ENCODE results near the gene KLC1. TPM values are rescaled to one million over a fixed set of nuclear protein-coding genes. Genes with fewer than 3 reads are reported as not detected.
"Not testable (repeated sequence)": the region's sequence is repeated elsewhere in the genome, so short reads cannot be mapped to it uniquely, and the experiment has no call there.

KLC1 gene
- total RNA-seq, 2 donors from 2014 or later = 170 to 178 TPM

GRCh38 chr14:103651585-103651984 lies 22.6 kb downstream of the KLC1 start:
- Mint-ChIP-seq H3K9me3 (no peaks in the 10 kb centered on the region), H3K27ac (no peak overlapping the region), H3K4me1 (no peaks in the 10 kb centered on the region), H3K36me3 (ENCODE audit: low read depth) (peaks cover 18% of the 10 kb centered on the region), H3K4me3 (no peak overlapping the region), H3K27me3 (ENCODE audit: insufficient read depth) (no peaks in the 10 kb centered on the region)
- no peak for DNase-seq
- no peaks in the 10 kb centered on the region for H3K9me3 ChIP-seq (ENCODE audit: control insufficient read depth, low read length)
- H3K36me3 ChIP-seq (ENCODE audit: control insufficient read depth, insufficient read depth, low read length) = peaks cover 38% of the 10 kb centered on the region
- H3K4me3 ChIP-seq (ENCODE audit: low read length) = no peak overlapping the region
- H3K27ac ChIP-seq (ENCODE audit: low read depth, low read length) = peak overlapping the region; percentile 24
- H3K9ac ChIP-seq (ENCODE audit: extremely low read depth, low read length, poor library complexity, severe bottlenecking) = no peak overlapping the region
- no peaks in the 10 kb centered on the region for H3K4me1 ChIP-seq (ENCODE audit: control insufficient read depth, insufficient read depth, low read length)
- 95 to 96% methylated on average over 4 to 7 of the region's 7 CpGs for WGBS, 2 experiments (ENCODE audit: insufficient coverage in 1 of 2, insufficient read length in 1 of 2)
- H3K27me3 ChIP-seq (ENCODE audit: control insufficient read depth, insufficient read depth, low read length, poor library complexity, severe bottlenecking) = no peaks in the 10 kb centered on the region
- TF ChIP-seq CTCF (conservative IDR thresholded peaks at IDR 0.05) = no peak

- no peak overlapping the region for H3K27ac ChIP-seq (ENCODE audit: low read depth, low read length)
- Mint-ChIP-seq H3K36me3 (ENCODE audit: low read depth) (peaks cover 29% of the 10 kb centered on the region), H3K4me3 (no peak overlapping the region), H3K27ac (peak overlapping the region; percentile 8), H3K4me1 (no peaks in the 10 kb centered on the region), H3K27me3 (ENCODE audit: insufficient read depth) (no peaks in the 10 kb centered on the region), H3K9me3 (no peaks in the 10 kb centered on the region)
- no peaks in the 10 kb centered on the region for H3K4me1 ChIP-seq (ENCODE audit: control insufficient read depth, insufficient read depth, low read length)
- H3K4me3 ChIP-seq (ENCODE audit: low read length) = no peak overlapping the region
- no peak for TF ChIP-seq CTCF (conservative IDR thresholded peaks at IDR 0.05)
- WGBS, 2 experiments (ENCODE audit: insufficient coverage in 1 of 2, insufficient read length in 1 of 2) = 96 to 99% methylated on average over 3 of the region's 3 CpGs
- H3K27me3 ChIP-seq (ENCODE audit: control insufficient read depth, insufficient read depth, low read length, poor library complexity, severe bottlenecking) = no peaks in the 10 kb centered on the region
- peaks cover 50% of the 10 kb centered on the region for H3K36me3 ChIP-seq (ENCODE audit: control insufficient read depth, insufficient read depth, low read length)
- no peak overlapping the region for H3K9ac ChIP-seq (ENCODE audit: extremely low read depth, low read length, poor library complexity, severe bottlenecking)
- no peak for DNase-seq
- H3K9me3 ChIP-seq (ENCODE audit: control insufficient read depth, low read length) = no peaks in the 10 kb centered on the region
Observed at GRCh38 chr14:103652806-103653205, 23.8 kb downstream of the KLC1 start.

- 90 to 93% methylated on average over 8 to 10 of the region's 10 CpGs for WGBS, 2 experiments (ENCODE audit: insufficient coverage in 1 of 2, insufficient read length in 1 of 2)
- not testable (repeated sequence) for H3K9me3 ChIP-seq (ENCODE audit: control insufficient read depth, low read length); H3K4me1 ChIP-seq (ENCODE audit: control insufficient read depth, insufficient read depth, low read length); DNase-seq; H3K27ac Mint-ChIP-seq; H3K27me3 ChIP-seq (ENCODE audit: control insufficient read depth, insufficient read depth, low read length, poor library complexity, severe bottlenecking); H3K4me3 ChIP-seq (ENCODE audit: low read length); H3K9me3 Mint-ChIP-seq; H3K4me3 Mint-ChIP-seq; H3K9ac ChIP-seq (ENCODE audit: extremely low read depth, low read length, poor library complexity, severe bottlenecking); H3K27me3 Mint-ChIP-seq (ENCODE audit: insufficient read depth); H3K4me1 Mint-ChIP-seq
- H3K36me3 Mint-ChIP-seq (ENCODE audit: low read depth) = peaks cover 33% of the 10 kb centered on the region
- peak overlapping the region; percentile 22 for H3K27ac ChIP-seq (ENCODE audit: low read depth, low read length)
- H3K36me3 ChIP-seq (ENCODE audit: control insufficient read depth, insufficient read depth, low read length) = peaks cover 53% of the 10 kb centered on the region
Observed at GRCh38 chr14:103653336-103653735, 24.3 kb downstream of the KLC1 start.

- H3K27ac Mint-ChIP-seq = no peak overlapping the region
- Histone ChIP-seq H3K27ac (ENCODE audit: low read depth, low read length) (peak overlapping the region; percentile 22), H3K9me3 (ENCODE audit: control insufficient read depth, low read length) (no peaks in the 10 kb centered on the region), H3K27me3 (ENCODE audit: control insufficient read depth, insufficient read depth, low read length, poor library complexity, severe bottlenecking) (no peaks in the 10 kb centered on the region), H3K9ac (ENCODE audit: extremely low read depth, low read length, poor library complexity, severe bottlenecking) (no peak overlapping the region), H3K36me3 (ENCODE audit: control insufficient read depth, insufficient read depth, low read length) (peaks cover 51% of the 10 kb centered on the region), H3K4me3 (ENCODE audit: low read length) (no peak overlapping the region), H3K4me1 (ENCODE audit: control insufficient read depth, insufficient read depth, low read length) (no peaks in the 10 kb centered on the region)
- 89 to 98% methylated on average over 3 to 4 of the region's 4 CpGs for WGBS, 2 experiments (ENCODE audit: insufficient coverage in 1 of 2, insufficient read length in 1 of 2)
- peaks cover 35% of the 10 kb centered on the region for H3K36me3 Mint-ChIP-seq (ENCODE audit: low read depth)
- no peak overlapping the region for H3K4me3 Mint-ChIP-seq
- no peaks in the 10 kb centered on the region for H3K27me3 Mint-ChIP-seq (ENCODE audit: insufficient read depth)
- no peaks in the 10 kb centered on the region for H3K4me1 Mint-ChIP-seq
- no peak for DNase-seq
- H3K9me3 Mint-ChIP-seq = no peaks in the 10 kb centered on the region
- TF ChIP-seq CTCF (conservative IDR thresholded peaks at IDR 0.05) = no peak
Observed at GRCh38 chr14:103653805-103654204, 24.8 kb downstream of the KLC1 start.
